NT2/D1 (cell line): ENCODE data around the gene CCDC177.

Experiments
- SUZ12 ChIP-seq: IDR thresholded peaks from 2 replicates; pipeline ENCODE4 v1.6.1; 2011; ENCODE audit not compliant: insufficient read length, insufficient read depth; ENCODE audit errors: extremely low read depth
- YY1 ChIP-seq: IDR thresholded peaks from 2 replicates; pipeline ENCODE4 v1.6.1; 2011; ENCODE audit not compliant: insufficient read length, insufficient read depth

DNA sequence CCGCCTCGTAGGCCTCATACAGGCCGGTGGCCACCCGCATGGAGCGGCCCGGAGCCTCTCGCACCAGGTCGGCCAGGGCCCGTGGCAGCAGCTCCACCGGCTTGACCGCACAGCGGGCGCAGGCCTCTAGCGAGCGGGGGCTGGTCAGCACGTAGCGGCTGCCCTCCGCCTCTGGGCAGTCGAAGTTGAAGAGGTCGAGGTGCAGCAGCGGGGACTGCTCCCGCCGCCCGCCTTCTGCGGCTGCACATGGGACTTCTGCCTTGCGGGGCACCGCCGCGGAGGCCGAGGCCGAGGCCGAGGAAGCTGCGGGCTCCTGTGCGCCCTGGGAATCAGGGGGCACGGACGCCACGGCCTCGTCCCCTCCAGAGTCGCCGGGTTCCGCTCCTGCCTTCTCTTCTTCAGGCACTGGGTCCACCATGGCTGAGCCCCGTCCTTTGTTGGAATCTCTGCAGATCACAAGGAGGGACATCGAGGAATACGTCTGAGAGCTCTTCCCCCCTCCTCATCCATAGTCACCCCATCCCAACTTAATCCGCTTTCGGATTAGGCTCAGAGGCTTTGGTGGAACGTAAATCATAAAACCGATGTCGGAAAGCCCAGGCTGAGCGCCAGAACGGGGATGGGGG, 1.4 kb downstream of the CCDC177 start:
- no peak for TF ChIP-seq YY1
- no peak for TF ChIP-seq SUZ12
